ENCODE results near the gene TMEM95.
"Not testable (repeated sequence)": the region's sequence is repeated elsewhere in the genome, so short reads cannot be mapped to it uniquely, and the experiment has no call there.

Gene TMEM95

DNA sequence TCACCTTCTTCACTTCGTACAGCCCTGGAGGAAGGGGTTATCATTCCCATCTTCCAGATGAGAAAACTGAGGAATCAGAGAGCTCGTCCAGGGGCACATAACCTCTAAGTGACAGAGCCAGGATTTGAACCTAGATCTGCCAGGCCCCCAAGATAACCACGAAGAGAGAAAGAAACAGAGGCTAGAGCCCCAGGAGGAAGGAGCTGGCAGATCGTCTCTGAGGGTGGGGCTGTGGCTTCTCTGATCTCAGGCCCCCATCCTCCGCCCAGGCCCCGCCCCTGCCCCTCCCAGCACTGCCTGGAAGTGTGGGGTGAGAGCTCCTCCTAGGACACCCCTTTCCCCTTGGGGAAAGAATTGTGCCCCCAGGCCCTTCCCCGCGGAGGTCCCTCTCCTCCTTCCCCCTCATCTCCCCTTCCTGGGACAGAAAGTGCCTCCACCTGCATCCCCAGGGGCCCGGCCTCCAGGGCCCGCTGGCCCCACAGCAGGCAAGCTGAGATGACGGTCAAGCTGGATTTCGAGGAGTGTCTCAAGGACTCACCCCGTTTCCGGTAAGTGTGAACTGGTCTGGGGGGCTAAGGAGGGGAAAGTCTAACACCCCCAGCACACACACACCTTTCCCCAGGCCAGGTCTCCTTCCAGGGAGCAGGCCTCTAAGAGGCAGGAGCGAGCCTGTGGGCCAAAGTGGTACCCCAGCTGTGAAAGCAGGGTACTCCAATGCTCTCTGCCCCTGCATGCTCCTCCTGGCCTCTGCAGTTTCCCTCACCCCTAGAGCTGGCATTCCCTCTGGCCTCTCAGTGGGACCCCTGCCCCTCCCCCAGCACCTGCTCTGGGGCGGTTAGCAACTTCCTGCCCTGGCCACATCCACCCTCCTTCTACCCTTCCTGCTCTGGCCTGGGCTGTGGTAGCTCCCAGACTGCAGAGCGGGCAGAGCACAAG is 18.4 kb upstream of the TMEM95 start, which contains the start of gene ACAP1:
ACAP1 (plus strand) TSS at position 290 of the 936 bp plus-strand sequence; CDS start at position 496, 206 bp downstream.
- H3K4me3 ChIP-seq (ENCODE audit: low read length), result no peak within 1 kb of the TSS

DNA sequence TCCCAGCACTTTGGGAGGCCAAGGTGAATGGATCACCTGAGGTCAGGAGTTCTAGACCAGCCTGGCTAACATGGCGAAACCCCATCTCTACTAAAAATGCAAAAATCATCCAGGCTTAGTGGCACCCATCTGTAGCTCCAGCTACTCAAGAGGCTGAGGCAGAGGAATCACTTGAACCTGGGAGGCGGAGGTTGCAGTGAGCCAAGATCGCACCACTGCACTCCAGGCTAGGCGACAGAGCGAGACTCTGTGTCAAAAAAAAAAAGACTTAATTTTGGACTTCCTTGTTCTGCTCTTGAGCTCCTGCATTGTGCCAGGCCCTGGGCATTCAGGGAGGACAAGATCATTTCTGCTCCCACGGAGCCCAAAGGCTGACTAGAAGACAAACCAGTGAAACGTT is 17.4 kb upstream of the TMEM95 start:
- not testable (repeated sequence) for H3K4me3 ChIP-seq (ENCODE audit: low read length); DNase-seq (ENCODE audit: low read depth)

More for the DNA sequence above, 18.4 kb upstream of the TMEM95 start, which contains the start of gene ACAP1:
- TF ChIP-seq, protein P1, sequence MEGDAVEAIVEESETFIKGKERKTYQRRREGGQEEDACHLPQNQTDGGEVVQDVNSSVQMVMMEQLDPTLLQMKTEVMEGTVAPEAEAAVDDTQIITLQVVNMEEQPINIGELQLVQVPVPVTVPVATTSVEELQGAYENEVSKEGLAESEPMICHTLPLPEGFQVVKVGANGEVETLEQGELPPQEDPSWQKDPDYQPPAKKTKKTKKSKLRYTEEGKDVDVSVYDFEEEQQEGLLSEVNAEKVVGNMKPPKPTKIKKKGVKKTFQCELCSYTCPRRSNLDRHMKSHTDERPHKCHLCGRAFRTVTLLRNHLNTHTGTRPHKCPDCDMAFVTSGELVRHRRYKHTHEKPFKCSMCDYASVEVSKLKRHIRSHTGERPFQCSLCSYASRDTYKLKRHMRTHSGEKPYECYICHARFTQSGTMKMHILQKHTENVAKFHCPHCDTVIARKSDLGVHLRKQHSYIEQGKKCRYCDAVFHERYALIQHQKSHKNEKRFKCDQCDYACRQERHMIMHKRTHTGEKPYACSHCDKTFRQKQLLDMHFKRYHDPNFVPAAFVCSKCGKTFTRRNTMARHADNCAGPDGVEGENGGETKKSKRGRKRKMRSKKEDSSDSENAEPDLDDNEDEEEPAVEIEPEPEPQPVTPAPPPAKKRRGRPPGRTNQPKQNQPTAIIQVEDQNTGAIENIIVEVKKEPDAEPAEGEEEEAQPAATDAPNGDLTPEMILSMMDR (conservative IDR thresholded peaks at IDR 0.05; ENCODE audit: low read length), result no peak
- DNase-seq (ENCODE audit: low read depth), result no peak

DNA sequence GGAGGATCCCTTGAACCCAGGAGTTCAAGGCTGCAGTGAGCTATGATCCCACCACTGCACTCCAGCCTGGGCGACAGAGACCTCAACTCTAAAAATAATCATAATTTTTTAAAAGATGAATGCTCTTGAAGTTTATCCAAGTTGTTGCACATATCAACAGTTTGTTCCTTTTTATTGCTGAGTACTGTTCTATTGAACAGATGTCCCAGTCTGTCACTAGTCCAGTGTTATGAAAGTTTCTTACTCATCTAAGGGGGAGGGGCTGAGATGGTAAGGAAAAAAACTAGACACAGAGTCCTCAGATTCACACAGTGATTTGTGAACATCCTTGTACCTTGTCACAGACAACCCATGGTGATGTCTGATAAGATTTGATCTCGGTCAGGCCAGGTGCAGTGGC is 14.8 kb upstream of the TMEM95 start:
- no peak overlapping the region for H3K4me3 ChIP-seq (ENCODE audit: low read length)

DNA sequence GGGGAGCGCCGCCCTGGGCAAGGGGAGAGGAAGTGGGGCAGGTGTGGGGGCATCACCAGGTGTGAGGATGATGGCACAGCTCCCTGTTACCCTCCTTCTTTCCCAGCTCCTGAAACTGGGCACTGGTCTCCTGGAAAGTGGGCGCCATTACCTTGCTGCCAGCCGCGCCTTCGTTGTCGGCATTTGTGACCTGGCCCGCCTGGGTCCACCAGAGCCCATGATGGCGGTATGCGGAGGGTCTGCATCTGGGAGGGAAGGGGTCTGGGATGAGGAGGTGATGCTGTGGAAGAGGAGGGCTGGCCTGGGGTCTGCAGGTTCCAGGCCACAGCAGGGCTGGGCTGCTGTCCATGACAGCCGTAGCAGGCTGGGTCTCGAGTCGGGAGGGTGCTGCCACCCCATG is 13.1 kb upstream of the TMEM95 start:
- H3K4me3 ChIP-seq (ENCODE audit: low read length), result no peak overlapping the region
- TF ChIP-seq, protein P1 (conservative IDR thresholded peaks at IDR 0.05; ENCODE audit: low read length), result no peak
- DNase-seq (ENCODE audit: low read depth), result no peak

More for the DNA sequence above, 14.8 kb upstream of the TMEM95 start:
- DNase-seq (ENCODE audit: low read depth), result peak; percentile 50
- TF ChIP-seq, protein P1 (conservative IDR thresholded peaks at IDR 0.05; ENCODE audit: low read length), result no peak

DNA sequence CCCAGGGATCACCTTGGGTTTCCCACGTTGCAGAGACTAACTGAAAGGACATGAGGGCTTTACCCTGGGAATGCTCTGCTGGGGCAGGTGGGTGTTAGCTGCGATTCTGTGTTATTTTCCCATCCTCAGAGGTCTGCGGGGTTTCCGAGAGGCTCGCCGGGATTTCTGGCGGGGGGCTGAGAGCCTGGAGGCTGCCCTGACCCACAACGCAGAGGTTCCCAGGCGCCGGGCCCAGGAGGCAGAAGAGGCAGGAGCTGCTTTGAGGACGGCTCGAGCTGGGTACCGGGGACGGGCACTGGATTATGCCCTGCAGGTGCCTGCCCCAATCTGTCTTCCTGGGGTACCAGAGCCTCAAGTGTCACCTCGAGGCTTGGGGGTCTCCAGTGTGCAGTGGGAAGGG is 11.7 kb upstream of the TMEM95 start:
- no peak overlapping the region for H3K4me3 ChIP-seq (ENCODE audit: low read length)
- TF ChIP-seq, protein P1 (conservative IDR thresholded peaks at IDR 0.05; ENCODE audit: low read length), result no peak
- DNase-seq (ENCODE audit: low read depth), result no peak

DNA sequence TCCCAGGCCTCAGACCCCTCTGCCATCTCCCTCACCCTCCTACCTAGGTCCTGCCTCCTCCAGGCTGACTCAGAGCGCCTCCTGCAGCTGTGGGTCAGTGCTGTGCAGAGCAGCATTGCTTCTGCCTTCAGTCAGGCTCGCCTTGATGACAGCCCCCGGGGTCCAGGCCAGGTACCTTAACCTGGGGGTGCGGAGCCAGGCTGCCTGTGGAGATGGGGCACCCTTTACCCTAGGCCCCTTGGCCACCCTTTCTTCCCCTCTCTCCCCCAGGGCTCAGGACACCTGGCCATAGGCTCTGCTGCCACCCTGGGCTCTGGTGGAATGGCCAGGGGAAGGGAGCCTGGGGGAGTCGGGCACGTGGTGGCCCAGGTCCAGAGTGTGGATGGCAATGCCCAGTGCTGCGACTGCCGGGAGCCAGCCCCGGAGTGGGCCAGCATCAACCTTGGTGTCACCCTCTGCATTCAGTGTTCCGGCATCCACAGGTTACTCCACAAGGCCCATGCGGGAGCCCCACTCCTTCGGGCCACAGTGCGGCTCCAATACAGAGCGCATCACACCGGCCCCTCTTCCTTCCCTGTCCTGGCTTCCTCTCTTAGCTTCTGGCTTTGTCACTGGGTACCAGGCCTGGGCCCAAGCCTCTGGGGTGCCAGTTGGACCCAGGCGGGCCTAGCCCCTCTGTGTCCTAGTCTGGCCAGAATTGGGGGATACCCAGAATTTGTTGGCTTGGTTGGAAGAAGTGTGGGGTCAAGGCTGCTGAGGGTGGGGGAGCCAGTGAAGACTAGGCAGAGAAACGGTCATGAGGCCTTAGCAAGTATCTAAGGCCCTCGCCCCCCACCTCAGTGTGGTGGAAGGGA is 8.0 kb upstream of the TMEM95 start:
- DNase-seq (ENCODE audit: low read depth), result no peak
- no peak overlapping the region for H3K4me3 ChIP-seq (ENCODE audit: low read length)

More for the DNA sequence above, 8.0 kb upstream of the TMEM95 start:
- TF ChIP-seq, protein P1 (conservative IDR thresholded peaks at IDR 0.05; ENCODE audit: low read length), result no peak
